SU-DHL-6 (cell line): ENCODE results near the gene RMND1.

Experiments
- CTCF ChIP-seq: fragments of 200-600 bp; sonication (generic); IDR thresholded peaks from one replicate; pipeline ENCODE4 v1.5.1; 2017; ENCODE audit warnings: antibody characterized with exemption, mild to moderate bottlenecking, low read length, moderate library complexity; ENCODE audit not compliant: insufficient read depth, poor library complexity, severe bottlenecking
- EZH2phosphoT487 ChIP-seq: fragments of 200-600 bp; sonication (generic), shearing (Covaris generic); conservative IDR thresholded peaks from 2 replicates; pipeline ENCODE4 v1.6.1; 2018; ENCODE audit warnings: mild to moderate bottlenecking, antibody characterized with exemption, low read length, moderate library complexity, mixed read lengths

GRCh38 chr6:151441390-151442166, 10.3 kb downstream of the RMND1 start:
- TF ChIP-seq CTCF: no peak
- no peak for TF ChIP-seq EZH2phosphoT487
